SKM-1 (cell line): ENCODE measurements around the gene ARHGDIG.
"Not testable (repeated sequence)": the region's sequence is repeated elsewhere in the genome, so short reads cannot be mapped to it uniquely, and the experiment has no call there.

Experiments
- DNase-seq: peaks from one replicate; lab custom pipeline; 2025; ENCODE audit not compliant: unreplicated experiment; lab: John Stamatoyannopoulos, UW

Gene ARHGDIG

GRCh38 chr16:263182-263774 lies 17.1 kb upstream of the ARHGDIG start:
- DNase-seq = no peak

- no peak for DNase-seq
Measured at GRCh38 chr16:263944-264343, 16.4 kb upstream of the ARHGDIG start.

- no peak for DNase-seq
Measured at GRCh38 chr16:264440-264951, 15.9 kb upstream of the ARHGDIG start.

GRCh38 chr16:265002-265529 lies 15.3 kb upstream of the ARHGDIG start:
- DNase-seq = no peak

GRCh38 chr16:265711-266110 lies 14.7 kb upstream of the ARHGDIG start:
- no peak for DNase-seq

- no peak for DNase-seq
Measured at GRCh38 chr16:266258-267164, 13.9 kb upstream of the ARHGDIG start.

GRCh38 chr16:267562-267961 lies 12.8 kb upstream of the ARHGDIG start:
- DNase-seq = not testable (repeated sequence)

- DNase-seq = no peak
Measured at GRCh38 chr16:268141-269053, 12.0 kb upstream of the ARHGDIG start.

- no peak for DNase-seq
Measured at GRCh38 chr16:269061-269796, 11.2 kb upstream of the ARHGDIG start.

- DNase-seq = no peak
Measured at GRCh38 chr16:270381-271255, 9.8 kb upstream of the ARHGDIG start.

GRCh38 chr16:272633-273546 lies 7.5 kb upstream of the ARHGDIG start:
- no peak for DNase-seq

GRCh38 chr16:273547-274421 lies 6.6 kb upstream of the ARHGDIG start:
- DNase-seq = no peak

- DNase-seq = no peak
Measured at GRCh38 chr16:275041-275641, 5.2 kb upstream of the ARHGDIG start.

GRCh38 chr16:275786-276232 lies 4.6 kb upstream of the ARHGDIG start, which contains the start of gene RGS11:
Gene RGS11 (minus strand): TSS chr16:275944. CDS start chr16:275911, 33 bp downstream.
- no peak for DNase-seq

- DNase-seq = no peak
Measured at GRCh38 chr16:276426-277077, 3.8 kb upstream of the ARHGDIG start.

GRCh38 chr16:278863-279366 lies 1.5 kb upstream of the ARHGDIG start:
- no peak for DNase-seq
